Gastroesophageal sphincter (tissue), 3 donors: ENCODE data around the gene ATP1A3.

Experiments used
- POLR2A ChIP-seq, 2 donors: fragments of 450-650 bp; IDR thresholded peaks; one replicate each; pipeline ENCODE4 v1.6.1; 2017; ENCODE audit warnings: antibody characterized with exemption in 2 of 2, mild to moderate bottlenecking in 2 of 2, moderate library complexity in 1 of 2
- POLR2AphosphoS5 ChIP-seq: sonication (generic); formaldehyde crosslinking; IDR thresholded peaks from one replicate; pipeline ENCODE4 v1.6.1; 2017; ENCODE audit warnings: antibody characterized with exemption
- TF ChIP-seq, protein P1 (sequence below), 4 experiments: fragments of 200-600 bp in 2 of 4; fragments of 450-650 bp in 2 of 4; sonication (generic) in 1 of 4; IDR thresholded peaks; one replicate each; pipeline ENCODE4 v1.5.1; 2017 to 2019; ENCODE audit warnings: antibody characterized with exemption in 4 of 4, mild to moderate bottlenecking in 2 of 4, moderate library complexity in 2 of 4

DNA sequence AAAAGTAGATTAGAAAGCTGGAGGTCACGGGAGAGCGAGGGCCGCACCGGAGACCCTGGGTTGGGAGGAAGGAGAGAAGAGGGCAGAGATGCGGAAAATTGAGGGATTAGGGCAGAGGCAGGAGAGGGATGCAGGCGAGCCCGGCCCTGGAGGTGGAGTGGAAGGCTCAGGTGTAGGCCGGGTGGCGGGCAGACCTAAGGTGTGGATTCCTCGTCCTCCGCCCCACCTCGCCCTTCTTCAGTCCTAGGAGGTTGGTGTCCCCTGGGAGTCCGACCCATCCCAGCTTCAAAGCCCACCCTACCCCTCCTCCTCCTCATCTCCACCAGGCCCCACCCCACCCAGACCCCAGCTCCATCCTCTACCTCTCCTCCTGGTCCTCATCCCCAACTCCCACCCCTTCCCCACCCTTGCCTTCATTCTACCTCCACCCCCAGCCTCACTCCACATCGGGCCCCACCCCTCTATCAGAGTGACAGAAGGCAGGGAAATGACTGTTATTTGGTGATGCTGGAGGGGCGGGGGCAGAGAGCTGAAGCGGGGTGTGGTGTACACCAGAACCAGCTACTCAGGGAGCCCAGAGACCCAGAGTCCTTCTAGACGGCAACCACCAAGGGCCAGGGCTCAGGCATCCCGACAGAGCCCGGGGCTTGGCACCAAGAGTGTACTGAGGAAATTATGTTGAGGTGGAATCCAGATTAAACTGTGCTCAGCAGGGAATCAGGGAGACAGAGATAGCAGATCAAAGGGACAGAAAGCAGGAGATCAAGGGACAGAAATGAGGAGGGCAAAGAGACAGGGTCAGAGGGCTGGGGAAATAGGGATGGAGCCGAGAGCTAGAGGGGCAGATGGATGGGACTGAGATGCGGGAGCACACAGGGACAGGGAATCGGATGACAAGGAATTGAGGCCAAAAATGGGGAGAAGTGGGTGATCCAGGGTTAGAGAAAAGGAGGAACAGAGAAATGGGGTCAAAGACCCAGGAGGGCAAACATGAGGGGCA lies 72.2 kb downstream of the ATP1A3 start:
- TF ChIP-seq, protein P1, sequence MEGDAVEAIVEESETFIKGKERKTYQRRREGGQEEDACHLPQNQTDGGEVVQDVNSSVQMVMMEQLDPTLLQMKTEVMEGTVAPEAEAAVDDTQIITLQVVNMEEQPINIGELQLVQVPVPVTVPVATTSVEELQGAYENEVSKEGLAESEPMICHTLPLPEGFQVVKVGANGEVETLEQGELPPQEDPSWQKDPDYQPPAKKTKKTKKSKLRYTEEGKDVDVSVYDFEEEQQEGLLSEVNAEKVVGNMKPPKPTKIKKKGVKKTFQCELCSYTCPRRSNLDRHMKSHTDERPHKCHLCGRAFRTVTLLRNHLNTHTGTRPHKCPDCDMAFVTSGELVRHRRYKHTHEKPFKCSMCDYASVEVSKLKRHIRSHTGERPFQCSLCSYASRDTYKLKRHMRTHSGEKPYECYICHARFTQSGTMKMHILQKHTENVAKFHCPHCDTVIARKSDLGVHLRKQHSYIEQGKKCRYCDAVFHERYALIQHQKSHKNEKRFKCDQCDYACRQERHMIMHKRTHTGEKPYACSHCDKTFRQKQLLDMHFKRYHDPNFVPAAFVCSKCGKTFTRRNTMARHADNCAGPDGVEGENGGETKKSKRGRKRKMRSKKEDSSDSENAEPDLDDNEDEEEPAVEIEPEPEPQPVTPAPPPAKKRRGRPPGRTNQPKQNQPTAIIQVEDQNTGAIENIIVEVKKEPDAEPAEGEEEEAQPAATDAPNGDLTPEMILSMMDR (IDR thresholded peaks at IDR 0.05) = no peak
- TF ChIP-seq POLR2A (IDR thresholded peaks at IDR 0.05) (no peak), POLR2AphosphoS5 (no peak)
